Pulmonary artery endothelial cell (primary cell): ENCODE measurements around the gene AK4. TPM values are rescaled to one million over a fixed set of nuclear protein-coding genes. Genes with fewer than 3 reads are reported as not detected.

Experiments
- DNase-seq: peaks from one replicate; pipeline ENCODE4 v3.0.0-alpha.2; 2011; ENCODE audit warnings: low read depth, low spot score
- total RNA-seq: library from RNA; depleted of rRNA; stranded (reverse); fragments of >200 nt; gene quantifications from 2 replicates; pipeline ENCODE4 v1.2.3, GENCODE V29; 2014

The AK4 gene
- total RNA-seq, 1 donor from 2014 or later, result 40.6 TPM

DNA sequence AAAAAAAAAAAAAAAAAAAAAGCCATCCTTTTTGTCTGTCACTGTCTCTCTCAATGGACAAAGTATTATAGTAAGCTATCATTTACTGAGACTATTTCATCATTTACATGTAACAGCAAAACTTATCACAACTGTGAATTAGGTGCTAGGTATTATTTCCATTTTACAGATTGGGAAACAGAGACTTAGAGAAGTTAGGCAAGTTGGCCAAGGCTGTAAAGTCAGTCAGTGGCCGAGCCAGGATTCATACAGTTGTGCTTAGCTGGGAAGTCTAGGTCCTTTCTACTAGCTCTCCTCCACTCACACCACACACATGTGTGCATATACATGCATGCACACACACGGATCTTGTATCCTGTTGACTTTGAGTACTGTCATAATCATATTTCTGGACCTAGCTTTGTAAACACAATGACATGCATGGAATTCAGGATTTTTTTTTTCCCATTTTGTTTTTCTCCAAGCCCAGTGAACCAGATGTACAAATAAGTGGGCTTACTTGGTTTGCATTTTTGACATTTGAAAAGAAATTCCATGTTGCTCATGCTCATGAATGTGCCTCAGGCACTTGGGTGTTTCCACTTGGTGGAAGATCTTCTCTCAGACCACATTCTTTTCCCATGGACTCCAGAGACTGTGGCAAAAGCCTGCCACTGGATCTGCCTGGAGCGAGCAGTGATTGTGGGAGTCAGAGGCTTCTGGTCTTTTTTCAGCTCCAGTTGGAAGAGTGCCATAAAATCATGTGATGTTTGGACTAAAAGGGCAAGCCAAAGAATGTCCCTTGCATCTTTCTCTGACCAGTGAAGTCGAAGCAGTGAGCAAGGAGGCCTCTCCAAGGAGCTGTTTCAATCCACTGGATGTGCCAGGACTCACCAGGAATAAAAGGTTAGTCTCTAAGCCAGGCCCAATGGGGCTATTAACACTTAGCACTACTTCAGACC lies 99.7 kb downstream of the AK4 start:
- DNase-seq, result no peak

DNA sequence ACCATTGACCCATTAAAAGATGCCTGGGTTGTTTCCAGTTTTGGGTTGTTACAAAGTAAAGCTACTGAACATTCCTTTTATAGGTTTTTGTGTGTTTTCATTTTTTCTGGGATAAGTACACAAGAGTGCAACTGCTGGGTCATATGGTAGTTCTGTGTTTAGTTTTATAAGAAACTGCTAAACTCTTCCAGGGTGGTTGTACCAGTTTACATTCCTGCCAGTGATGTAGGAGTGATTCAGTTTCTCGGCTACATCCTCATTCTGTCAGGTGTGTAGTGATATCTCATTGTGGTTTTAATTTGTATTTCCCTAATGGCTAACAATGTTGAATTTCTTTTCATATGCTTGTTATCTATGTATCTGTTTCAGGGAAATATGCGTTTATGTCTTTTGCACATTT lies 102.8 kb downstream of the AK4 start:
- no peak for DNase-seq

GRCh38 chr1:65253800-65254319 lies 105.9 kb downstream of the AK4 start:
- no peak for DNase-seq

DNA sequence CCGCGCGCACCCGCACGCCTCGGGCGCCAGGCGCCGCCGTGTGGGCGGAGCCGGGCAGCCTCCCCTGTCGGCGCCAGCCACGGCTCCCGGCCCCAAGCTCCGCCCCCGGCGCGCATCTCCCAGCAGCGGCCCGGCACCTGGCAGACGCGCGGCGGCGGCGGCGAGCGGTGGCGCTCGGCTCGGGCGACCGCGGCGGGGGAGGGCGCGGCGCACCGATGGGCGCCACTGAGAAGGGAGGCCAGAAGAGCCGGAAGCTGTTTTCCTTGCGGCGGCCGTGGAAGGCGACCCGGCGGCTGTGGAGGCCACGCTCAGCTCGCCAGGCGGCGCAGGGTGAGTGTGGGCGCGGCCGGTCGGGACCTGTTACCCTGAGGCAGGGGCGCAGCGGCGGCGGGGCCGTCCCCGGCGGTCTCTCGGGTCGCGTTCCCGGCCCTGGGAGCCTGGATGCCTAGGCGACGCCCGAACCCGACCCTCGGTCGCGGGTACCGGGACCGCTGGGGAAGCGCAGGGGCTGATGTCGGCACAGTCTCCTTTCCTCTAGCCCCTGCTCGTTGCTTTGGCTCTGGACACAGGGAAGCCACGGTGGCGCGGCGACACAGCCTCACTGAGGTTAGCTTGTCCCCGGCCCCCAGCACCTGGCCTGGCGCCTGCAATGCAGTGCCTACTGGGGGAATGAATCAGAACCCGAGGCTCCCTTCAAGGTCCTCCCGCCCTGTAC lies 106.5 kb downstream of the AK4 start:
- DNase-seq, result no peak

DNA sequence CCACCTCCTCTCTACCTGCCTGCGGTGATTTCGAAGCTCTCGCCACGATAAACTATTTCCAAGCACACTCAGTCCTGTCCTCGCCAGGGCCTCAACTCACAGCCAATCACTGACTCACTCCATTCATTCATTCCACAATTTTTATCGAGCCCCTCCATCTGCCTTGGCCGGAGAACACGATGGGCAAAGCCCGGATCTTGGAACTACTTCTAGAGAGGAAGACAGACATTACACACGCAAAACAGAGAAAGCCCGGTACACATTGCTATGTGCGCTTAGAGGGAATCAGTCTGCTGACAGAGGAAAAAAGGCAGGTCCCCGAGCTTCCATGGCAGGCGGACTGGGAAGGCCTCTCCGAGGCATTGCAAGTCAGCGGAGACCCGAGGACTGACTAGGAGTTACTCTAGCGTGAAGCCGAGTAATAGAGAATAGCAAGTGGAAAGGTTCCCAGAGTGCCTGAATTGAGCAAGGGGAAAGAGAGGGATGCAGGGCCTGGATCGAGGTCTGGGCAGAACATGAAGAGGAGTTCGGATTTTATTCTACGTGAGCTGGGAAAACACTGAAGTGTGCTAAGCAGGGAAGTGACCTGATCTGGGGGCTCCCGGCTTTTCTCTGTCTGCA lies 107.1 kb downstream of the AK4 start:
- DNase-seq, result no peak

DNA sequence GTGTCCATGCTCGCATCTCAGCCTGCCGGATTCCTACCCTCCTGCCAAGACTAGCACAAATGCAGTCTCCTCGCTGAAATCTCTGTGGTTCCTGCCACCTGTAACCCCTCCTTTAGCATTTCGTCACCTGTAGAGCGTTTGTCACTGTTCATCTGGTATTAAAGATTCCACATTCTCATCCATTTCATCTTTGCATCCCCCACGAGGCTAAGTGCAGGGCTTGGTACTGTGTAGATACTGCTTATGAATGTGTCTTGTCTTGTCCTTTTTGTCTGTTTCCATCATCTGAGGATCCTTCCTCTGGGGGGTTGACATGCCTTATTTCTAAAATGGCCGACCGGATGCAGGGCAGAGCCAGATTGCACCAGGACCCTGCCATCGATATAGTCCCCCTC lies 107.7 kb downstream of the AK4 start:
- DNase-seq, result no peak

- no peak for DNase-seq
Observed at GRCh38 chr1:65256860-65257708, 109.1 kb downstream of the AK4 start.

GRCh38 chr1:65258106-65258505 lies 110.1 kb downstream of the AK4 start:
- no peak for DNase-seq

DNA sequence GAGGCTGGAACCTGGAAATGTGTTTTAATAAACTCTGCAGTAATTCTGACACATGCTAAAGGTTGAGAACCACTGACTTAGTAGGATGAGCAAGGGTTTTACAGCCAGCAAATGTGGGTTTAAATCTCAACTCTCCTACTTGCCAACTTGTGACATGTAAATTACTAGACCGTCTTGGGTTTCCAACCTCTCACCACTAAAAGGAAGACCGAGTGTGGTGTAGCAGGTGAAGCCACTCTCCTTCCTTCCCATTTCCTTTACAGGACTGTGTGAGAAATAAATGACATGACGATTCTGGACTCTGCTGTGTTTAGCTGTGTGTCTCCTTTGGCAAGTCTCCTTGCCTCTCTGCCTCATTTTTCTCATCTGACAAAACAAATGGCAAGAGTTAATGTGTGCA lies 111.8 kb downstream of the AK4 start:
- DNase-seq, result no peak

DNA sequence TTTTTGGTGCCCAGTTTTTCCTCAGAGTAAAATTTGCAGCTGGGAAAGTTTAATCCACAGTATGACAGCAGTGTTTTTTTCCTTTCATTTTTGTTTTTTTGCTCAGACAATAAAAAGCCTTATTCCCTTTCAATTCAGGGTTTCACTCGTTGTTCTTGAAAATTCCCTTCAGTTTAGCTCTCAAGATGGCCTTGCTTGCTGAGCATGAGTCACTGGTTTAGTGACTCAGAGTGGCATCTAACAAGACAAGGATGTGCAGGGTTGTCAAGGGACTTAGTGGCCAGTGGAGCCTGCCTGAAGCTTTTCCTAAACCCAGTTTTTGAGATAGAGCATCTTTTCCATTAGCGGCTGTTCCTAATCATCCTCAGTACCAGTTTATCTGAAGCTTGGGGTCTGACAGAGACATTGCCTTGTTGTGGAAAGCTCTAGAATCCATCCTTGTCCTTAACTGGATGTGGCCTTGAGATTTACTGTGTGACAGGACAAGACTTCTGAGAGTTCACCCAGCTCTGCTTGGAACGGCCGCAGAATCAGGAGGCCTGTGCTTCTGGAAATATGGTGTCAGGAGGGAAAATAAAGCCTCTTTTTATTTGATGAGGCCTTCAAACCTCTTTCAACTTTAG lies 113.0 kb downstream of the AK4 start:
- no peak for DNase-seq

GRCh38 chr1:65263286-65263685 lies 115.3 kb downstream of the AK4 start:
- no peak for DNase-seq

GRCh38 chr1:65264197-65264929 lies 116.4 kb downstream of the AK4 start:
- DNase-seq, result no peak

- DNase-seq, result no peak
Observed at GRCh38 chr1:65265296-65265650, 117.3 kb downstream of the AK4 start.

GRCh38 chr1:65265651-65266351 lies 117.8 kb downstream of the AK4 start:
- DNase-seq, result no peak

DNA sequence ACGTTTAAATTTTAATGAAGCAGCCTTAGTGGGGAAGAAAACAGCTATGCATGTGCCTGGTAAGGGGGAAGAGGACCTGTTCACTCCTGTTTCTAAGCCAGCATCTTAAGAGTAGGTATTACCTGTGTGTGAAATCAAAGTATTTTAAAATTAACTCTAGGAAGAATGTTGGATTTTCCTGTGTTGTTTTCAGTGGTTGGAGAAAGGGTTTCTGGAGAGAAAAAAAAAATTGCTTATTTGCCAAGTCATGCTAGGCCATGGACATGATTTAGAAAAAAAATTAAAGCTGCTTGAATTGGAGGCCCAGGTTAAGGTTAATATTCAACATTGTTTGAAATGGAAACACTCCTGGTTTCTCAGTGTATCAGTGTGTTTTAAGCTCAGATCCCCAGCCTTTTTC lies 118.5 kb downstream of the AK4 start:
- no peak for DNase-seq

DNA sequence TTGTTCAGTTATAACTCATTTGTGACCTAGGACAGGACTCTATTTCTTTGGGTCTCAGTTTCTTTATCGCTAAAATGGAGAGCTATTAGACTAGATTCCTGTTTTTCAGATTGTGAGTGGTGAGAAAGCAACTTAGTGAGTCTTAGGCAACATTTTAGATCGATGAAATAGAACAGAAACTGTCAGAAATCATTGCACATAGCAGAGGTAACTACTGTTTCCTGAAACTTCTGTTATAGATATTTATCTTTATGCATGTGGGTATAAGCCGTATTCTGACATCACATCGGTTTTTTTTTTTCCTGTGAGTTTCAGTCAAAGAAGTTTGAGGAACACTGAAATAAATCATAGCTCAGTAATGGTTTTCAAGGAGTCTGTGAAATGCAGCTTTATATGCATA lies 119.3 kb downstream of the AK4 start:
- DNase-seq, result no peak

GRCh38 chr1:65267683-65268082 lies 119.7 kb downstream of the AK4 start:
- no peak for DNase-seq

DNA sequence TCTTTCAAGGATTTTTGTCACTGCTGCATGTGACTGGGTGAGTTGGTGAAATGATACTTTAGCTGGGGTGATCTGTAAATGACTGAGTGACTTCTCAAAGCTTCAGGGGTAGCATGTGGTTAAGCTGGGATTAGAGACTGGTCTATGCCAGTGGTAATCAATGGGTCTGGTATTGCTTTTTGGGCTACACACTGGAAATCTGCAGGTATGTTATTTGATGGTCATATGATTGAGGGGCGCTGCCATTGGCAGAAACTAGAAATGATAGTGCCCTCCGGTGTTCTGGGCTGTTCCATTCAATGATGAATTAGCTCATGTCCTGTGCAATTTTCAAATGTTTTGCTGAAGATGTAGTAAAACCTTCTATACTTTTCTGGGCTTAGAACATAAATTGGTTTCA lies 121.6 kb downstream of the AK4 start:
- DNase-seq, result no peak

- no peak for DNase-seq
Observed at GRCh38 chr1:65276197-65276939, 128.4 kb downstream of the AK4 start.
